Activated CD8-positive, alpha-beta T cell treated with anti-CD3 and anti-CD28 coated beads for 36 hours (primary cell): ENCODE measurements around the gene SLC9C2. TPM values are rescaled to one million over a fixed set of nuclear protein-coding genes. Genes with fewer than 3 reads are reported as not detected.
"Not testable (repeated sequence)": the region's sequence is repeated elsewhere in the genome, so short reads cannot be mapped to it uniquely, and the experiment has no call there.

Source experiments
- ATAC-seq: fragments of 200-7000 bp; cut with Tn5 transposase; one replicate; pipeline ENCODE4 v1.10.0; 2021; ENCODE audit warnings: mild to moderate bottlenecking, moderate library complexity
- CTCF ChIA-PET: fragments of 350-600 bp; sonication (Branson Sonifier 250); formaldehyde crosslinking; loops from one replicate; lab custom pipeline; 2021; ENCODE audit warnings: antibody characterized with exemption; lab: Charles Lee
- POLR2A ChIA-PET: fragments of 350-600 bp; sonication (Branson Sonifier 250); formaldehyde crosslinking; loops from one replicate; lab custom pipeline; 2021; ENCODE audit warnings: antibody characterized with exemption; lab: Charles Lee
- DNase-seq: peaks from one replicate; pipeline ENCODE4 v3.0.0-alpha.2; 2020
- H3K27ac Mint-ChIP-seq: one replicate; pipeline ENCODE4 v1.8.0; 2021; ENCODE audit warnings: mild to moderate bottlenecking, mixed read lengths
- H3K27me3 Mint-ChIP-seq: one replicate; pipeline ENCODE4 v1.8.0; 2021; ENCODE audit warnings: mixed read lengths
- H3K36me3 Mint-ChIP-seq: one replicate; pipeline ENCODE4 v1.8.0; 2021; ENCODE audit warnings: low read depth, mixed read lengths
- H3K4me1 Mint-ChIP-seq: one replicate; pipeline ENCODE4 v1.8.0; 2021; ENCODE audit warnings: low read depth, mixed read lengths
- H3K4me3 Mint-ChIP-seq: one replicate; pipeline ENCODE4 v1.8.0; 2021; ENCODE audit warnings: mild to moderate bottlenecking, moderate library complexity, mixed read lengths
- H3K9me3 Mint-ChIP-seq: one replicate; pipeline ENCODE4 v1.8.0; 2021; ENCODE audit warnings: mixed read lengths
- CTCF ChIP-seq: fragments of 200-600 bp; IDR thresholded peaks from one replicate; pipeline ENCODE4 v1.8.0; 2022; ENCODE audit warnings: antibody characterized with exemption, mild to moderate bottlenecking
- intact Hi-C: fragments of 100-400 bp; cut with micrococcal nuclease; formaldehyde crosslinking; loops from one replicate; pipeline ENCODE4 v1.10.0; 2022
- total RNA-seq, 2 experiments: library from RNA; stranded (reverse); gene quantifications; one replicate each; pipeline ENCODE4 v1.2.3, GENCODE V29; 2021

The SLC9C2 gene
- total RNA-seq, 2 experiments from 2014 or later = not detected

- Mint-ChIP-seq H3K27me3 (no peaks in the 10 kb centered on the region), H3K4me1 (no peaks in the 10 kb centered on the region), H3K9me3 (no peaks in the 10 kb centered on the region), H3K27ac (no peak overlapping the region), H3K4me3 (no peak overlapping the region), H3K36me3 (peaks cover 1% of the 10 kb centered on the region)
- no peak for TF ChIP-seq CTCF
- DNase-seq = no peak
- ChIA-PET POLR2A (interaction anchor here (0.6 to 1.0 kb wide), 3 partner anchors 11 to 17 kb away, joined by 3 read pairs; no protein-coding TSS in a partner anchor), CTCF (no interaction called here)
- no peak for ATAC-seq
- intact Hi-C loops = no loop called here
Measured at GRCh38 chr1:173495609-173496267, 107.1 kb downstream of the SLC9C2 start.

DNA sequence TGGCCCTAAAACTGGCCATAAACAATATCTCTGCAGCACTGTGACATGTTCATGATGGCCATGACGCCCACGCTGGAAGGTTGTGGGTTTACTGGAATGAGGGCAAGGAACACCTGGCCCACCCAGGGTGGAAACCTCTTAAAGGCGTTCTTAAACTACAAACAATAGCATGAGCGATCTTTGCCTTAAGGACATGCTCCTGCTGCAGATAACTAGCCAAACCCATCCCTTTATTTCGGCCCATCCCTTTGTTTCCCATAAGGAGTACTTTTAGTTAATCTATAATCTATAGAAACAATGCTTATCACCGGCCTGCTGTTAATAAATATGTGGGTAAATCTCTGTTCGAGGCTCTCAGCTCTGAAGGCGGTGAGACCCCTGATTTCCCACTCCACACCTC, 109.7 kb downstream of the SLC9C2 start:
- POLR2A ChIA-PET = interaction anchor here (0.9 kb wide), 1 partner anchor 17 kb away, joined by 3 read pairs; no protein-coding TSS in a partner anchor
- H3K27ac Mint-ChIP-seq, H3K4me3 Mint-ChIP-seq, ATAC-seq, CTCF ChIA-PET, H3K4me1 Mint-ChIP-seq, DNase-seq, H3K9me3 Mint-ChIP-seq, intact Hi-C loops, H3K27me3 Mint-ChIP-seq: not testable (repeated sequence)
- H3K36me3 Mint-ChIP-seq = peaks cover 16% of the 10 kb centered on the region

GRCh38 chr1:173491508-173491907, 111.4 kb downstream of the SLC9C2 start:
- ChIA-PET CTCF (no interaction called here), POLR2A (no interaction called here)
- Mint-ChIP-seq H3K27ac (no peak overlapping the region), H3K4me1 (no peaks in the 10 kb centered on the region), H3K36me3 (peaks cover 26% of the 10 kb centered on the region), H3K9me3 (no peaks in the 10 kb centered on the region), H3K4me3 (no peak overlapping the region), H3K27me3 (no peaks in the 10 kb centered on the region)
- no peak for DNase-seq
- no peak for TF ChIP-seq CTCF
- intact Hi-C loops = no loop called here
- ATAC-seq = no peak

GRCh38 chr1:173489929-173490328, 112.9 kb downstream of the SLC9C2 start:
- DNase-seq (no peak), ATAC-seq (no peak)
- H3K9me3 Mint-ChIP-seq = no peaks in the 10 kb centered on the region
- H3K4me1 Mint-ChIP-seq = no peaks in the 10 kb centered on the region
- peaks cover 40% of the 10 kb centered on the region for H3K36me3 Mint-ChIP-seq
- no peaks in the 10 kb centered on the region for H3K27me3 Mint-ChIP-seq
- POLR2A ChIA-PET = no interaction called here
- TF ChIP-seq CTCF = no peak
- no peak overlapping the region for H3K4me3 Mint-ChIP-seq
- no peak overlapping the region for H3K27ac Mint-ChIP-seq
- CTCF ChIA-PET = interaction anchor here (0.6 kb wide), 1 partner anchor 10 kb away, joined by 3 read pairs; no protein-coding TSS in a partner anchor
- intact Hi-C loops = no loop called here

GRCh38 chr1:173489149-173489600, 113.7 kb downstream of the SLC9C2 start:
- Mint-ChIP-seq H3K36me3 (peaks cover 47% of the 10 kb centered on the region), H3K27me3 (no peaks in the 10 kb centered on the region), H3K9me3 (no peaks in the 10 kb centered on the region), H3K27ac (no peak overlapping the region), H3K4me3 (no peak overlapping the region), H3K4me1 (no peaks in the 10 kb centered on the region)
- DNase-seq (no peak), ATAC-seq (no peak)
- CTCF ChIA-PET = interaction anchor here (0.9 kb wide), 1 partner anchor 59 kb away, joined by 3 read pairs; no protein-coding TSS in a partner anchor
- intact Hi-C loops = no loop called here
- no peak for TF ChIP-seq CTCF
- POLR2A ChIA-PET = no interaction called here
